A673 (cell line): ENCODE results near the gene RPL35A. TPM values are rescaled to one million over a fixed set of nuclear protein-coding genes. Genes with fewer than 3 reads are reported as not detected.

Experiments used
- BruUV-seq: library from RNA; stranded (reverse); fragments of 400-500 nt; replicated peaks from 2 replicates; lab custom pipeline; 2021; lab: Mats Ljungman, UMichigan
- CTCF ChIA-PET: fragments of 300-600 bp; sonication (Branson Sonifier 250); formaldehyde crosslinking; loops from one replicate; lab custom pipeline; 2022; ENCODE audit warnings: antibody characterized with exemption; lab: Charles Lee
- POLR2A ChIA-PET: fragments of 300-600 bp; sonication (Branson Sonifier 250); formaldehyde crosslinking; loops from one replicate; lab custom pipeline; 2022; ENCODE audit warnings: antibody characterized with exemption; ENCODE audit not compliant: low non-redundant PET; lab: Charles Lee
- DNase-seq: peaks from one replicate; pipeline ENCODE4 v3.0.0-alpha.2; 2015; ENCODE audit warnings: low spot score
- H3K27ac ChIP-seq: fragments of 200-600 bp; sonication (generic); 2 replicates; pipeline ENCODE4 v1.5.1; 2016; ENCODE audit warnings: mixed run types, low read depth, mild to moderate bottlenecking, mixed read lengths, antibody characterized with exemption, low read length; ENCODE audit not compliant: poor library complexity, severe bottlenecking
- H3K27me3 ChIP-seq: fragments of 200-600 bp; sonication (generic); replicated peaks from 2 replicates; pipeline ENCODE4 v1.6.1; 2017; ENCODE audit warnings: mixed run types, low read depth, mild to moderate bottlenecking, mixed read lengths, antibody characterized with exemption, low read length; ENCODE audit not compliant: insufficient read depth, poor library complexity
- H3K36me3 ChIP-seq: fragments of 200-600 bp; sonication (generic); 2 replicates; pipeline ENCODE4 v1.6.1; 2016; ENCODE audit warnings: mixed run types, mild to moderate bottlenecking, mixed read lengths, antibody characterized with exemption, low read length; ENCODE audit not compliant: insufficient read depth, poor library complexity, severe bottlenecking
- H3K4me1 ChIP-seq: fragments of 200-600 bp; sonication (generic); 2 replicates; pipeline ENCODE4 v1.6.1; 2017; ENCODE audit warnings: mixed run types, mild to moderate bottlenecking, mixed read lengths, antibody characterized with exemption, low read length; ENCODE audit not compliant: insufficient read depth, poor library complexity, severe bottlenecking
- H3K4me3 ChIP-seq: fragments of 200-600 bp; sonication (generic); 2 replicates; pipeline ENCODE4 v1.5.1; 2016; ENCODE audit warnings: low read depth, mixed run types, mild to moderate bottlenecking, mixed read lengths, low read length; ENCODE audit not compliant: poor library complexity, severe bottlenecking
- H3K9me3 ChIP-seq: fragments of 200-600 bp; sonication (generic); 2 replicates; pipeline ENCODE4 v1.6.1; 2016; ENCODE audit warnings: mixed run types, low read depth, mild to moderate bottlenecking, mixed read lengths, antibody characterized with exemption, low read length; ENCODE audit not compliant: poor library complexity, severe bottlenecking
- EZH2 ChIP-seq: fragments of 200-600 bp; sonication (generic); IDR thresholded peaks from 2 replicates; pipeline ENCODE4 v1.6.1; 2017; ENCODE audit warnings: borderline replicate concordance, low read depth, mild to moderate bottlenecking, mixed read lengths, antibody characterized with exemption, low read length; ENCODE audit not compliant: poor library complexity, severe bottlenecking
- intact Hi-C: fragments of 100-400 bp; cut with micrococcal nuclease; formaldehyde crosslinking; loops from one replicate; pipeline ENCODE4 v1.10.0; 2022; ENCODE audit not compliant: unreplicated experiment
- total RNA-seq: library from RNA; stranded (reverse); gene quantifications from 2 replicates; pipeline ENCODE4 v1.2.3, GENCODE V29; 2021
- TF ChIP-seq, protein P1 (sequence below): fragments of 300-800, 200-600 bp; sonication (generic); conservative IDR thresholded peaks from 2 replicates; pipeline ENCODE4 v1.5.1; 2017; ENCODE audit warnings: low read depth, mild to moderate bottlenecking, antibody characterized with exemption, low read length, moderate library complexity, mixed read lengths

RPL35A gene
- total RNA-seq, 1 experiment from 2014 or later, result 1,102 TPM

DNA sequence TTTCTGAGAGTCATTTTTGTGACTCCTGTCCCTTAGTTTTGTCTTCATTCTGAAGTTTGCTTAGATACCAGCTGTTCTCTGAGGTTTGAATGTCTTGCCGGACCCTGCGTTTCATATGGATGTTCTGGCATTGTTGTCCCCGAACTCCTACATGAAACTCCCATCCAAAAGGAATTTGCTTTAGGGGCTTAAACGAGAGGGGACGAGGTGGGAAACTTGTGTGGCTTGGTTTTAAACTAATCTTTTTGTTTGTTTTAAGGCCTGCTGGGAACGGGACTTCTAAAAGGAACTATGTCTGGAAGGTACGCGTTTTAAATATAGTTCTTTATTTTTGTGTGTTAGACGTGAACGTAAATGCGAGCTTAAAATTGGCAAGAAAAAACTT, 679 bp downstream of the RPL35A start:
- ChIA-PET POLR2A (no interaction called here), CTCF (no interaction called here)
- no TSS peak for BruUV-seq
- peaks cover 21% of the 10 kb centered on the region for H3K4me1 ChIP-seq
- no peaks in the 10 kb centered on the region for H3K9me3 ChIP-seq
- intact Hi-C loops, result no loop called here
- H3K4me3 ChIP-seq, result peak overlapping the region; percentile 77
- DNase-seq, result no peak
- H3K36me3 ChIP-seq, result peaks cover 53% of the 10 kb centered on the region
- H3K27ac ChIP-seq, result peak overlapping the region; percentile 96
- TF ChIP-seq, protein P1, sequence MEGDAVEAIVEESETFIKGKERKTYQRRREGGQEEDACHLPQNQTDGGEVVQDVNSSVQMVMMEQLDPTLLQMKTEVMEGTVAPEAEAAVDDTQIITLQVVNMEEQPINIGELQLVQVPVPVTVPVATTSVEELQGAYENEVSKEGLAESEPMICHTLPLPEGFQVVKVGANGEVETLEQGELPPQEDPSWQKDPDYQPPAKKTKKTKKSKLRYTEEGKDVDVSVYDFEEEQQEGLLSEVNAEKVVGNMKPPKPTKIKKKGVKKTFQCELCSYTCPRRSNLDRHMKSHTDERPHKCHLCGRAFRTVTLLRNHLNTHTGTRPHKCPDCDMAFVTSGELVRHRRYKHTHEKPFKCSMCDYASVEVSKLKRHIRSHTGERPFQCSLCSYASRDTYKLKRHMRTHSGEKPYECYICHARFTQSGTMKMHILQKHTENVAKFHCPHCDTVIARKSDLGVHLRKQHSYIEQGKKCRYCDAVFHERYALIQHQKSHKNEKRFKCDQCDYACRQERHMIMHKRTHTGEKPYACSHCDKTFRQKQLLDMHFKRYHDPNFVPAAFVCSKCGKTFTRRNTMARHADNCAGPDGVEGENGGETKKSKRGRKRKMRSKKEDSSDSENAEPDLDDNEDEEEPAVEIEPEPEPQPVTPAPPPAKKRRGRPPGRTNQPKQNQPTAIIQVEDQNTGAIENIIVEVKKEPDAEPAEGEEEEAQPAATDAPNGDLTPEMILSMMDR, result no peak
- TF ChIP-seq EZH2, result no peak
- no peaks in the 10 kb centered on the region for H3K27me3 ChIP-seq

DNA sequence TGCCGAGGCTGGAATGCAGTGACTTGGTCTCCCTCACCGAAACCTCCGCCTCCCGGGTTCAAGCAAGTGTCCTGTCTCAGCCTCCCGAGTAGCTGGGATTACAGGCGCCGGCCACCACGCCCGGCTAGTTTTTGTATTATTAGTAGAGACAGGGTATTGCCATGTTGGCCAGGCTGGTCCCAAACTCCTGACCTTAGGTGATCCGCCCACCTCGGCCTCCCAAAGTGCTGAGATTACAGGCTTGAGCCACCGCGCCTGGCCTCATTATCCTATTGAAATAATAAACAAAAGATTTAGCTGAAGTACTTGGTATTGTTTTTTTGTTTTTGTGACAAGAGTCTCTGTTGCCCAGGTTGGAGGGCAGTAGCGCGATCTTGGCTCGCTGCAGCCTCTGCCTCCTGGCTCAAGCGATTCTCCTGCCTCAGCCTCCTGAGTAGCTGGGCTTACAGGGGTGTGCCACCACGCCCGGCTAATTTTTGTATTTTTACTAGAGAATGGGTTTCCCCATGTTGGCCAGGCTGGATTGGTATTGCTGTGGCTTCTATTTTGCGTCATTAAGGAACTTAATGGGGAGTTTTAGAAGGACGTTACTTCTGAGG, 1.5 kb downstream of the RPL35A start:
- Histone ChIP-seq H3K27me3 (no peaks in the 10 kb centered on the region), H3K27ac (peak overlapping the region; percentile 96), H3K9me3 (no peaks in the 10 kb centered on the region), H3K4me1 (peaks cover 23% of the 10 kb centered on the region), H3K36me3 (peaks cover 61% of the 10 kb centered on the region), H3K4me3 (peak overlapping the region; percentile 77)
- DNase-seq, result no peak
- TF ChIP-seq EZH2, result no peak
- TF ChIP-seq, protein P1, result no peak
- no TSS peak for BruUV-seq
- POLR2A ChIA-PET, result no interaction called here
- intact Hi-C loops, result no loop called here
- CTCF ChIA-PET, result no interaction called here

- H3K27me3 ChIP-seq, result no peaks in the 10 kb centered on the region
- no TSS peak for BruUV-seq
- TF ChIP-seq, protein P1, result no peak
- TF ChIP-seq EZH2, result no peak
- H3K9me3 ChIP-seq, result no peaks in the 10 kb centered on the region
- H3K4me1 ChIP-seq, result peaks cover 32% of the 10 kb centered on the region
- ChIA-PET POLR2A (no interaction called here), CTCF (no interaction called here)
- no peak for DNase-seq
- intact Hi-C loops, result no loop called here
- peak overlapping the region; percentile 77 for H3K4me3 ChIP-seq
- peak overlapping the region; percentile 96 for H3K27ac ChIP-seq
- peaks cover 68% of the 10 kb centered on the region for H3K36me3 ChIP-seq
These were observed 2.5 kb downstream of the RPL35A start for GRCh38 chr3:197952440-197952839.
